Gastroesophageal sphincter (tissue), 3 donors: ENCODE measurements around the gene XXYLT1.
A peak's percentile ranks its signal among the peaks of the same experiment; 100 is the strongest.

Source experiments
- EP300 ChIP-seq: sonication (generic); formaldehyde crosslinking; IDR thresholded peaks from one replicate; pipeline ENCODE4 v1.6.1; 2017; ENCODE audit warnings: antibody characterized with exemption, mild to moderate bottlenecking
- POLR2A ChIP-seq, 2 donors: fragments of 450-650 bp; IDR thresholded peaks; one replicate each; pipeline ENCODE4 v1.6.1; 2017; ENCODE audit warnings: antibody characterized with exemption in 2 of 2, mild to moderate bottlenecking in 2 of 2, moderate library complexity in 1 of 2
- POLR2AphosphoS5 ChIP-seq: sonication (generic); formaldehyde crosslinking; IDR thresholded peaks from one replicate; pipeline ENCODE4 v1.6.1; 2017; ENCODE audit warnings: antibody characterized with exemption
- TF ChIP-seq, protein P1 (sequence below), 4 experiments: fragments of 200-600 bp in 2 of 4; fragments of 450-650 bp in 2 of 4; sonication (generic) in 1 of 4; IDR thresholded peaks; one replicate each; pipeline ENCODE4 v1.5.1; 2017 to 2019; ENCODE audit warnings: antibody characterized with exemption in 4 of 4, mild to moderate bottlenecking in 2 of 4, moderate library complexity in 2 of 4

DNA sequence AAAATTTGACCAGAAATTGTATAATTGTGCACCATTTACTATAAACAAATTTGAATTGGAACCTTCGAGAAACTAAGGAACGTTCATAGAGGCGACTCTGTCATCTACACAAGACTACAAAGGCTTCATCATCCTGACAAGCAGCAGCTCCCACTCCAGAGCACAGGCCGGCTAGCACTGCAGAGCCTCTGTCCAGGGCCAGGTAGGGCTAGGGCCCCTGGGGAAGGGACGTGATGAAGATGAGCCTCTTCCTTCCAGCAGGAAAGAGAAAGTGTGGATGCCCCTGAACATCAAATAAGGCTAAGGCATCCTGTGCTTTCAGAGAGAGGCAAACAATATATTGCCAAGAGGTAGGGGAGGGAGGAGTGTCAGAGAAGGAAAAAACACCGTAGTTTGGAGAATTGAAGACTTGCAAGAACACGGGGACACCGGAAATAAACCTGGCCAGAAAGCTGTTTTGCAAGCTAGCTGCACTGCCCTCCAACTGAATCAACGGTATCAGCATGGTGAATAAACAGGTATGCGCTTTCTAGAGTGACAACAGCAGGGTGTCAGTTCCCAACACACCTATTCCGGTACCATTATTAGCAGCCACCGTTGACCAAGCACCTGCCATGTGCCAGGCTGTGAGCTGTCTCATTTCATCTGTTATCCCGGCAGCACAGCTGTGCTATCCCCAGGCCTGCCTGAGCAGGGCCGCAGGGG lies 12.4 kb downstream of the XXYLT1 start:
- TF ChIP-seq, protein P1, sequence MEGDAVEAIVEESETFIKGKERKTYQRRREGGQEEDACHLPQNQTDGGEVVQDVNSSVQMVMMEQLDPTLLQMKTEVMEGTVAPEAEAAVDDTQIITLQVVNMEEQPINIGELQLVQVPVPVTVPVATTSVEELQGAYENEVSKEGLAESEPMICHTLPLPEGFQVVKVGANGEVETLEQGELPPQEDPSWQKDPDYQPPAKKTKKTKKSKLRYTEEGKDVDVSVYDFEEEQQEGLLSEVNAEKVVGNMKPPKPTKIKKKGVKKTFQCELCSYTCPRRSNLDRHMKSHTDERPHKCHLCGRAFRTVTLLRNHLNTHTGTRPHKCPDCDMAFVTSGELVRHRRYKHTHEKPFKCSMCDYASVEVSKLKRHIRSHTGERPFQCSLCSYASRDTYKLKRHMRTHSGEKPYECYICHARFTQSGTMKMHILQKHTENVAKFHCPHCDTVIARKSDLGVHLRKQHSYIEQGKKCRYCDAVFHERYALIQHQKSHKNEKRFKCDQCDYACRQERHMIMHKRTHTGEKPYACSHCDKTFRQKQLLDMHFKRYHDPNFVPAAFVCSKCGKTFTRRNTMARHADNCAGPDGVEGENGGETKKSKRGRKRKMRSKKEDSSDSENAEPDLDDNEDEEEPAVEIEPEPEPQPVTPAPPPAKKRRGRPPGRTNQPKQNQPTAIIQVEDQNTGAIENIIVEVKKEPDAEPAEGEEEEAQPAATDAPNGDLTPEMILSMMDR (IDR thresholded peaks at IDR 0.05) = no peak
- TF ChIP-seq POLR2A (IDR thresholded peaks at IDR 0.05) = no peak
- TF ChIP-seq POLR2AphosphoS5 = peak; percentile 27
- TF ChIP-seq EP300 = no peak
